ENCODE results near the gene TDP1. TPM values are rescaled to one million over a fixed set of nuclear protein-coding genes. Genes with fewer than 3 reads are reported as not detected.

TDP1 gene
- total and polyA plus RNA-seq, 4 donors = 3.3 to 10.6 (median 4.2) TPM

- 94% methylated on average over 1 of the region's 1 CpG for WGBS
- Histone ChIP-seq H3K4me1 (ENCODE audit: control insufficient read depth in 4 of 4, insufficient read depth in 4 of 4, low read length in 3 of 4) (peaks cover 0 to 30% (median 19%) of the 10 kb centered on the region in 4 donors), H3K27ac (ENCODE audit: low read depth in 1 of 2, low read length in 2 of 2) (no peak overlapping the region), H3K27me3 (ENCODE audit: control insufficient read depth in 4 of 4, insufficient read depth in 4 of 4, low read length in 3 of 4) (no peaks in the 10 kb centered on the region), H3K4me3 (ENCODE audit: low read depth in 1 of 3, low read length in 3 of 3) (no peak overlapping the region), H3K36me3 (ENCODE audit: control insufficient read depth in 4 of 4, insufficient read depth in 3 of 4, low read depth in 1 of 4, low read length in 3 of 4) (no peaks in the 10 kb centered on the region), H3K9ac (ENCODE audit: low read depth in 1 of 2, low read length in 2 of 2) (no peak overlapping the region), H3K9me3 (ENCODE audit: control insufficient read depth in 4 of 4, low read length in 3 of 4) (no peaks in the 10 kb centered on the region)
- TF ChIP-seq EGR1 (IDR thresholded peaks at IDR 0.05; ENCODE audit: low read depth in 2 of 2) = no peak
- no peak for TF ChIP-seq CTCF (IDR thresholded peaks at IDR 0.05; ENCODE audit: low read depth, low read length, missing input control)
- TF ChIP-seq RXRA (IDR thresholded peaks at IDR 0.05) = no peak
- TF ChIP-seq SP1 (IDR thresholded peaks at IDR 0.05) = no peak
- TF ChIP-seq GABPA (IDR thresholded peaks at IDR 0.05 in 1 of 2, conservative IDR thresholded peaks at IDR 0.05 in 1 of 2) = no peak
- no peak for TF ChIP-seq ZBTB33 (IDR thresholded peaks at IDR 0.05)
- TF ChIP-seq ATF3 (IDR thresholded peaks at IDR 0.05) = no peak
- TF ChIP-seq YY1 (IDR thresholded peaks at IDR 0.05) = no peak
- no peak for TF ChIP-seq REST (IDR thresholded peaks at IDR 0.05)
- no peak for TF ChIP-seq FOXA2 (IDR thresholded peaks at IDR 0.05)
- no peak for TF ChIP-seq HNF4A (conservative IDR thresholded peaks at IDR 0.05)
- TF ChIP-seq NR2F2 (IDR thresholded peaks at IDR 0.05) = no peak
- TF ChIP-seq HNF4G (IDR thresholded peaks at IDR 0.05) = no peak
- no peak for DNase-seq (ENCODE audit: low spot score)
Measured at GRCh38 chr14:89957376-89957775, 1.6 kb downstream of the TDP1 start.

GRCh38 chr14:89957791-89958190 lies 2.1 kb downstream of the TDP1 start:
- no peak overlapping the region for H3K4me3 ChIP-seq (ENCODE audit: low read depth in 1 of 3, low read length in 3 of 3)
- H3K4me1 ChIP-seq (ENCODE audit: control insufficient read depth in 4 of 4, insufficient read depth in 4 of 4, low read length in 3 of 4) = peaks cover 0 to 30% (median 19%) of the 10 kb centered on the region in 4 donors
- no peak overlapping the region for H3K27ac ChIP-seq (ENCODE audit: low read depth in 1 of 2, low read length in 2 of 2)
- H3K36me3 ChIP-seq (ENCODE audit: control insufficient read depth in 4 of 4, insufficient read depth in 3 of 4, low read depth in 1 of 4, low read length in 3 of 4) = no peaks in the 10 kb centered on the region
- DNase-seq (ENCODE audit: low spot score) = no peak
- WGBS = 99% methylated on average over 8 of the region's 8 CpGs
- no peaks in the 10 kb centered on the region for H3K27me3 ChIP-seq (ENCODE audit: control insufficient read depth in 4 of 4, insufficient read depth in 4 of 4, low read length in 3 of 4)
- no peak for TF ChIP-seq REST (IDR thresholded peaks at IDR 0.05)
- TF ChIP-seq HNF4A (conservative IDR thresholded peaks at IDR 0.05) = no peak
- no peak for TF ChIP-seq FOXA2 (IDR thresholded peaks at IDR 0.05)
- TF ChIP-seq EGR1 (IDR thresholded peaks at IDR 0.05; ENCODE audit: low read depth in 2 of 2) = no peak
- no peaks in the 10 kb centered on the region for H3K9me3 ChIP-seq (ENCODE audit: control insufficient read depth in 4 of 4, low read length in 3 of 4)
- H3K9ac ChIP-seq (ENCODE audit: low read depth in 1 of 2, low read length in 2 of 2) = no peak overlapping the region
